H1 (cell line): ENCODE measurements around the gene COX19. TPM values are rescaled to one million over a fixed set of nuclear protein-coding genes. Genes with fewer than 3 reads are reported as not detected.

Experiments used
- ASH2L ChIP-seq: fragments of 200-600, 300-600 bp; sonication (generic); IDR thresholded peaks from one replicate; pipeline ENCODE4 v1.7.1; 2017; ENCODE audit warnings: low read length
- HDAC2 ChIP-seq, 2 experiments: fragments of 300-600 bp in 1 of 2; sonication (generic) in 1 of 2; IDR thresholded peaks; 2 replicates each; pipeline ENCODE4 v1.6.1; 2011 to 2012; ENCODE audit warnings: low read depth in 2 of 2, low read length in 2 of 2, mild to moderate bottlenecking in 2 of 2, moderate library complexity in 2 of 2, borderline replicate concordance in 1 of 2, inconsistent platforms in 1 of 2
- SIN3A ChIP-seq, 2 experiments: IDR thresholded peaks in 1 of 2; conservative IDR thresholded peaks in 1 of 2; 2 replicates each; pipeline ENCODE4 v1.6.1; 2011 to 2012; ENCODE audit warnings: low read length in 2 of 2, improper control_type of control experiment in 1 of 2, low read depth in 1 of 2, mild to moderate bottlenecking in 1 of 2
- SIX5 ChIP-seq: IDR thresholded peaks from 2 replicates; pipeline ENCODE4 v1.6.1; 2011; ENCODE audit warnings: mild to moderate bottlenecking, low read depth, low read length
- polyA plus RNA-seq, 7 experiments: library from polyadenylated mRNA; depleted of rRNA in 3 of 7; stranded (reverse) in 5 of 7; unstranded in 2 of 7; fragments of >200 nt in 5 of 7; fragments of 200-250 nt in 2 of 7; gene quantifications; 1 replicate in 5 of 7; 2 replicates in 1 of 7; 4 replicates in 1 of 7; pipeline versions ENCODE4 v1.2.1 to v1.2.3, GENCODE V29; 2011 to 2013; ENCODE audit warnings: missing spikeins in 2 of 7, mixed read lengths in 2 of 7
- total RNA-seq: library from RNA; stranded (reverse); fragmentation: NEBNext Ultra II Directional; extraction: Animal tissue kit (Norgen Biotek cat#: 25700); gene quantifications from 2 replicates; pipeline ENCODE4 v1.2.1, GENCODE V29; 2021
- TF ChIP-seq, protein P1 (sequence below): IDR thresholded peaks from 2 replicates; pipeline ENCODE4 v1.6.1; 2011; ENCODE audit warnings: low read length, improper control_type of control experiment
- TF ChIP-seq, protein P2 (sequence below): IDR thresholded peaks from 2 replicates; pipeline ENCODE4 v1.6.1; 2012; ENCODE audit warnings: low read length, inconsistent platforms
- TF ChIP-seq, protein P3 (sequence below): IDR thresholded peaks from 2 replicates; pipeline ENCODE4 v1.6.1; 2012; ENCODE audit warnings: inconsistent platforms

COX19 gene
- total and polyA plus RNA-seq, 2 of the 8 experiments (the other 6 are each of a cell fraction or from before 2014, with no cell fraction given): 3.9 to 7.9 TPM

DNA sequence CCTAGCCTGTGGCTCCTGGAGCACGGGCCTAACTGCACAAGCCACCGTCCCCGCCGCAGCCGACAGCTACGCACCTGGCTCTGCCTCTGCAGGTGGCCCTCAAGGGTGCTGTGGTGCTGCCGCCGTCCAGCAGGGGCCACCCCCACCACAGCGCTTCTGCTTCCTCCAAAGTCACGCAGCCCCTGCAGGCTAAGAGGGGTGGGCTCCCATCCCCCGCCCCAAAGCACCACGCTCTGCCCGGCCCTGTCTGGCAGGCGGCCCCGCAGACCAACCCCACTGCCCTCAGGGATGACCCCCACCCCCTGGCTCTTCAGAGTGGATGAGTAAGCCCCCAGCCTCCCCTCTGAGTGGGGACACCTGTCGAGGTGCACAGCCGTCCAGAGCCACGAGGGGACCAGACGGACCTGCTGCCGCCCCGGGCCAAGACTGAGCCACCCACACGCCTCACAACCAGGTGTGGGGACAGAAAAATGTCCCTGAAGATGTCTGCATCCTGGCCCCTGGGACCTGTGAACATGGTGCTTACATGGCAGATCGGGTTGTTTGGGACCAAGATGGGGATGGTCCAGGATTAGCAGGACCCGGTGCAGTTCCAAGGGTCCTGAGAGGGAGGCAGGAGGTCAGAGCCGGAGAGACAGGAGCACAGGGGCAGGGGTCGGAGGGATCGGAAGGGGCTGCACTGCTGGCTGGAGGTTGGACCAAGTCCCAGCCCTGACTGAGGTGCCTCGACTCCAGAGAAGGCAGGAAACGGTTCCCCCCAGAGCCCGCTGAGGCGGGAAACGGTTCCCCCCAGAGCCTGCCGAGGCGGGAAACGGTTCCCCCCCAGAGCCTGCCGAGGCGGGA lies 11.9 kb downstream of the COX19 start (continued):
- TF ChIP-seq HDAC2 (IDR thresholded peaks at IDR 0.05; ENCODE audit: borderline replicate concordance in 1 of 2, low read depth in 2 of 2, low read length in 2 of 2): no peak
- no peak for TF ChIP-seq SIX5
- no peak for TF ChIP-seq ASH2L
- TF ChIP-seq, protein P1, sequence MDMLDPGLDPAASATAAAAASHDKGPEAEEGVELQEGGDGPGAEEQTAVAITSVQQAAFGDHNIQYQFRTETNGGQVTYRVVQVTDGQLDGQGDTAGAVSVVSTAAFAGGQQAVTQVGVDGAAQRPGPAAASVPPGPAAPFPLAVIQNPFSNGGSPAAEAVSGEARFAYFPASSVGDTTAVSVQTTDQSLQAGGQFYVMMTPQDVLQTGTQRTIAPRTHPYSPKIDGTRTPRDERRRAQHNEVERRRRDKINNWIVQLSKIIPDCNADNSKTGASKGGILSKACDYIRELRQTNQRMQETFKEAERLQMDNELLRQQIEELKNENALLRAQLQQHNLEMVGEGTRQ: no peak
- TF ChIP-seq, protein P2, sequence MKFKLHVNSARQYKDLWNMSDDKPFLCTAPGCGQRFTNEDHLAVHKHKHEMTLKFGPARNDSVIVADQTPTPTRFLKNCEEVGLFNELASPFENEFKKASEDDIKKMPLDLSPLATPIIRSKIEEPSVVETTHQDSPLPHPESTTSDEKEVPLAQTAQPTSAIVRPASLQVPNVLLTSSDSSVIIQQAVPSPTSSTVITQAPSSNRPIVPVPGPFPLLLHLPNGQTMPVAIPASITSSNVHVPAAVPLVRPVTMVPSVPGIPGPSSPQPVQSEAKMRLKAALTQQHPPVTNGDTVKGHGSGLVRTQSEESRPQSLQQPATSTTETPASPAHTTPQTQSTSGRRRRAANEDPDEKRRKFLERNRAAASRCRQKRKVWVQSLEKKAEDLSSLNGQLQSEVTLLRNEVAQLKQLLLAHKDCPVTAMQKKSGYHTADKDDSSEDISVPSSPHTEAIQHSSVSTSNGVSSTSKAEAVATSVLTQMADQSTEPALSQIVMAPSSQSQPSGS: no peak
- TF ChIP-seq, protein P3, sequence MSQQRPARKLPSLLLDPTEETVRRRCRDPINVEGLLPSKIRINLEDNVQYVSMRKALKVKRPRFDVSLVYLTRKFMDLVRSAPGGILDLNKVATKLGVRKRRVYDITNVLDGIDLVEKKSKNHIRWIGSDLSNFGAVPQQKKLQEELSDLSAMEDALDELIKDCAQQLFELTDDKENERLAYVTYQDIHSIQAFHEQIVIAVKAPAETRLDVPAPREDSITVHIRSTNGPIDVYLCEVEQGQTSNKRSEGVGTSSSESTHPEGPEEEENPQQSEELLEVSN: peak; percentile 65; the same call in 1 of the 2 replicates
- TF ChIP-seq SIN3A (conservative IDR thresholded peaks at IDR 0.05 in 1 of 2, IDR thresholded peaks at IDR 0.05 in 1 of 2; ENCODE audit: low read depth in 1 of 2, low read length in 2 of 2): no peak
